Activated effector memory CD4-positive, alpha-beta T cell treated with Interleukin-2 at 50 U/mL for 16 hours (primary cell): ENCODE measurements around the gene FOXP4.

Experiments used
- DNase-seq: peaks from one replicate; pipeline ENCODE4 v3.0.0-alpha.2; 2020

The FOXP4 gene

GRCh38 chr6:41522780-41523548, 23.2 kb upstream of the FOXP4 start:
- DNase-seq, result no peak

GRCh38 chr6:41523915-41524633, 22.1 kb upstream of the FOXP4 start:
- DNase-seq, result no peak

GRCh38 chr6:41524634-41525011, 21.6 kb upstream of the FOXP4 start:
- no peak for DNase-seq

- no peak for DNase-seq
Observed at GRCh38 chr6:41527721-41528408, 18.3 kb upstream of the FOXP4 start.

- no peak for DNase-seq
Observed at GRCh38 chr6:41528409-41528963, 17.7 kb upstream of the FOXP4 start.

GRCh38 chr6:41529049-41529448, 17.1 kb upstream of the FOXP4 start:
- DNase-seq, result no peak

- DNase-seq, result no peak
Observed at GRCh38 chr6:41529970-41530369, 16.2 kb upstream of the FOXP4 start.

GRCh38 chr6:41530476-41530875, 15.7 kb upstream of the FOXP4 start:
- no peak for DNase-seq

GRCh38 chr6:41531016-41531415, 15.2 kb upstream of the FOXP4 start:
- no peak for DNase-seq

- peak; percentile 27 for DNase-seq
Observed at GRCh38 chr6:41531591-41532582, 14.3 kb upstream of the FOXP4 start.

GRCh38 chr6:41535766-41536165, 10.4 kb upstream of the FOXP4 start:
- no peak for DNase-seq

GRCh38 chr6:41536795-41537758, 9.1 kb upstream of the FOXP4 start:
- no peak for DNase-seq

- DNase-seq, result no peak
Observed at GRCh38 chr6:41538556-41539182, 7.5 kb upstream of the FOXP4 start.

- no peak for DNase-seq
Observed at GRCh38 chr6:41539204-41539603, 7.0 kb upstream of the FOXP4 start.

- DNase-seq, result no peak
Observed at GRCh38 chr6:41541364-41541763, 4.8 kb upstream of the FOXP4 start.

- DNase-seq, result no peak
Observed at GRCh38 chr6:41543087-41543486, 3.1 kb upstream of the FOXP4 start.

- no peak for DNase-seq
Observed at GRCh38 chr6:41545247-41545702, 906 bp upstream of the FOXP4 start.

- DNase-seq, result no peak
Observed at GRCh38 chr6:41546475-41546865, 289 bp downstream of the FOXP4 start.

GRCh38 chr6:41546866-41547798, 951 bp downstream of the FOXP4 start:
- no peak for DNase-seq

- no peak for DNase-seq
Observed at GRCh38 chr6:41547799-41548097, 1.6 kb downstream of the FOXP4 start.
